Subcutaneous adipose tissue (tissue), 4 donors: ENCODE measurements around the gene SNTB2. TPM values are rescaled to one million over a fixed set of nuclear protein-coding genes. Genes with fewer than 3 reads are reported as not detected.

Source experiments
- CTCF ChIP-seq: fragments of 450-650 bp; IDR thresholded peaks from one replicate; pipeline ENCODE4 v1.5.1; 2016; ENCODE audit warnings: low read depth, mild to moderate bottlenecking, control low read depth, antibody characterized with exemption, moderate library complexity
- total RNA-seq, 4 donors: library from RNA; depleted of rRNA; stranded (reverse); fragments of >200 nt; gene quantifications; one replicate each; pipeline ENCODE4 v1.1.0, GENCODE V29; 2016

SNTB2 gene
- total RNA-seq, 4 donors from 2014 or later = 29.6 to 64.2 (median 47.1) TPM

- TF ChIP-seq CTCF = no peak
Observed at GRCh38 chr16:69260019-69260418, 73.1 kb downstream of the SNTB2 start.

DNA sequence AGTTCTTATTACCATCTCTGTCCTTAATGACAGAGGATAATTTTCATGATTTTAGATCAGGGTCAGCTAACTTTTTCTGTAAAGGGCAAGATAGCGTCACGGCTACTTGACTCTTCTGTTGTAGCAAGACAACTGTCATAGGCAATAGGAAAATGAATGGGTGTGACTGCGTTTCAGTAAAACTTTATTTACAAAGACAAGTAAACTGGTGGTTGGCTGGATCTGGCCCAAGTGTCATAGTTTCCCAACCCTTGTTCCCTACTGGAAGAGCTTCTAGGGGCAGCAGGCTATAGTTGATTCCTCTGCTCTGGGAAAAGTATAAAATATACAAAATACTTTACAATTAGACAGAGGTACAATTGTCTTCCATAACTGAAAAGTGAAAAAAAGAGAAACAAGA lies 73.5 kb downstream of the SNTB2 start:
- TF ChIP-seq CTCF = no peak

- no peak for TF ChIP-seq CTCF
Observed at GRCh38 chr16:69266334-69267063, 79.5 kb downstream of the SNTB2 start.

GRCh38 chr16:69267633-69268032 lies 80.7 kb downstream of the SNTB2 start:
- no peak for TF ChIP-seq CTCF

GRCh38 chr16:69270395-69270794 lies 83.4 kb downstream of the SNTB2 start:
- TF ChIP-seq CTCF = no peak

GRCh38 chr16:69270831-69271230 lies 83.9 kb downstream of the SNTB2 start:
- no peak for TF ChIP-seq CTCF

DNA sequence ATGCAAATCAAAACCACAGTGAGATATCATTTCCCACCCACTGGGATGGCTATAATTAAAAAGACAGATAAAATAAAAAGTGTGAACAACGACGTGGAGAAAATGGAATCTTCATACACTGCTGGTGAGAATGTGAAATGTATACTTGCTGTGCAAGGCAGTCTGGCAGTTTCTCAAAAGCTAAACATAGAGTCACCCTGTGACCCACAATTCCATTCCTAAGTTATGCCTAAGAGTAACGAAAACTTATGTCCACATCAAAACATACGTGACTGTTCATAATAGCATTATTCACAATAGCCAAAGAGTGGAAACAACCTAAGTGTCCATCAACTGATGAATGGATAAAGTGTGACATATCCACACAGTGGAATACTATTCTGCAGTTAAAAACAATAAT lies 86.0 kb downstream of the SNTB2 start:
- TF ChIP-seq CTCF = no peak
